Activated CD4-positive, alpha-beta T cell treated with anti-CD3 and anti-CD28 coated beads for 24 hours (primary cell): ENCODE measurements around the gene MIF4GD.
"Not testable (repeated sequence)": the region's sequence is repeated elsewhere in the genome, so short reads cannot be mapped to it uniquely, and the experiment has no call there.

ENCODE experiments used
- DNase-seq, 2 donors: peaks; one replicate each; pipeline ENCODE4 v3.0.0-alpha.2; 2020; ENCODE audit warnings: low read depth in 2 of 2

The MIF4GD gene

DNA sequence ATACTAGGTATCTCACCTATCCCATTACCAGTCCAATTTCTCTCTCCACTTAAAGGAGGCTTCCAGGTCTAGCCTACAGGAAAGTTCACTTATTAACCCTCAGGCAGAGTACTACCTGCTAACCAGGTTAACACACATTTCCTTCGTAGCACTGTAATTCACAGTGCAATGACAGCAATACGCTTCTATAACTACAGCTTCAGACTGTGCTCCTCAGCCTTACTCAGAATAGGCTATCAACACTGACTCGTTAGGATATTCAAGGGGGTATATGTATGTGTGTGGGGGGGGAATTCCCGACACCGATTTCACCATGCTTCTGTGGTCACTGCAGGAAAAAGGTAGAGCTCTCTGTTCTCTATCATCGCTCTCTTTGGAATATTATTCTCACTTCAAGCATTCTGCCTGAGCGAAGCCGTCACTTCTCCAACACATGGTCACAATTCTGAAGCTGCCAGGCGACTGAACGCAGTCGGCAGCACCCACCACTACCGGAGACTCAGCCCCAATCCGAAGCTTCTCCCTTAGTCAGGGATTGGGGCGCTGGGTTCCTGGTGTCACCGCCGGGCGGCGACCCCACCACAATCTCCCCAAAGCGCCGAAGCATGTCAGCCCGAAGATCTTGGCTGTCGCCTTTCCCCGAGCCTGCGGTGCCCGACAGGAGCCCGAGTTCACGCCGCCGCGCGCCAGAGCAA, 10.2 kb downstream of the MIF4GD start:
- no peak for DNase-seq

DNA sequence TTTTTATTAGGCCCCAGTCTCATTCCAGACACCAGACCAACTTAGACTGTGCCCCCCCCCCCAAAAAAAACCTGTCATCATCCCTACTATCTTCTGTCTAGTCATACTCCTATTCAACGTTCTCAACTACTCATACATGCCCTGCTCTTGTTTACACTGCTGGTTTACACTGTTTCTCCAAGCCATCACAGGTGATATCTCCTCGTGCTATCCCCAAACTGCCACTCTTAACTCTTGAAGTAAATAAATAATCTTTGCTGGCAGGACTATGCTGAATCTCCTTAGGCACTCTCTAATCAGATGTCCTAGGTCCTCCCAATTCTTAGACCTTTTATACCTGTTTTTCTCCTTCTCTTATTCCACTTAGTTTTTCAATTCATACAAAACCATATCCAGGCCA, 13.8 kb downstream of the MIF4GD start:
- not testable (repeated sequence) for DNase-seq

DNA sequence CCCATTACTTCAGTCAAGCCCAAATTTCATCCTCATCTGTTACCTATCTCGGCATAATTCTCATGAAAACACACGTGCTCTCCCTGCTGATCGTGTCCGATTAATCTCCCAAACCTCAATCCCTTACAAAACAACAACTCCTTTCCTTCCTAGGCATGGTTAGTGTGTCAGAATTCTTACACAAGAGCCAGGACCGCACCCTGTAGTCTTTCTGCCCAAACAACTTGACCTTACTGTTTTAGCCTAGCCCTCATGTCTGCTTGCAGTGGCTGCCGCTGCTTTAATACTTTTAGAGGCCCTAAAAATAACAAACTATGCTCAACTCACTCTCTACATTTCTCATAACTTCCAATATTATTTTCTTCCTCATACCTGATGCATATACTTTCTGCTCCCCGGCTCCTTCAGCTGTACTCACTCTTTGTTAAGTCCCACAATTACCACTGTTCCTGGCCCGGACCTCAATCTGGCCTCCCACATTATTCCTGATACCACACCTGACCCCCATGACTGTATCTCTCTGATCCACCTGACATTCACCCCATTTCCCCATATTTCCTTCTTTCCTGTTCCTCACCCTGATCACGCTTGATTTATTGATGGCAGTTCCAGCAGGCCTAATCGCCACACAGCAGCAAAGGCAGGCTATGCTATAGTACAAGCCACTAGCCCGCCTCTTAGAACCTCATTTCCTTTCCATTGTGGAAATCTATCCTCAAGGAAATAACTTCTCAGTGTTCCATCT, 14.9 kb downstream of the MIF4GD start:
- not testable (repeated sequence) for DNase-seq

DNA sequence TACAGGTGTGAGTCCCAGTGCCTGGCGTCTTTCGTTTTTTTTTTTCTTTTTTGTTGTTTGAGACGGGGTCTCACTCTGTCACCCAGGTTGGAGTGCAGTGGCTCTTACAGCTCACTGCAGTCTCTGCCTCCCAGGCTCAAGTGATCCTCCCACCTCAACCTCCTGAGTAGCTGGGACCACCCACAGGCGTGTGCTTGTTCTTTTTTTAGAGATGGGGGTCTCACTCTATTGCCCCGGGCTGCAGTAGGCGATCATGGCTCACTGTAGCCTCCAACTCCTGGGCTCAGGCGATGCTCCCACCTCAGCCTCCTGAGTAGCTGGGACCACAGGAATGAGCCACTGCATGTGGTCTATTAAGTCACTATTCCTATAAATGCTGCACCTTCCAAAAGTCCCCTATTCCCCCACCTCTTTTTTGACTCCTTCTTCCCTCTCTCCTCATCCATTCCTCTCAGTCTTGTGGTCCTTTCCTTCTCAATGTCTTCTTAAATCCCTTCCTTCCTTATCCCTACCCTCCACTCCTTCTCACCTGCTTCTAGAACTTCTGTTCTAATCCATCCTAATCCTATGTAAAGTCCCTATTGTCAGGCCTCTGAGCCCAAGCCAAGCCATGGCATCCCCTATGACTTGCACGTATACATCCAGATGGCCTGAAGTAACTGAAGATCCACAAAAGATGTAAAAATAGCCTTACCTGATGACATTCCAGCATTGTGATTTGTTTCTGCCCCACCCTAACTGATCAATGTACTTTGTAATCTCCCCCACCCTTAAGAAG, 18.8 kb downstream of the MIF4GD start:
- no peak for DNase-seq

GRCh38 chr17:75250009-75250471, 21.0 kb downstream of the MIF4GD start:
- peak; percentile 73 to 78 for DNase-seq

GRCh38 chr17:75249564-75249963, 21.5 kb downstream of the MIF4GD start:
- no peak for DNase-seq

- DNase-seq: no peak
These were observed 24.6 kb downstream of the MIF4GD start for GRCh38 chr17:75246404-75246803.

DNA sequence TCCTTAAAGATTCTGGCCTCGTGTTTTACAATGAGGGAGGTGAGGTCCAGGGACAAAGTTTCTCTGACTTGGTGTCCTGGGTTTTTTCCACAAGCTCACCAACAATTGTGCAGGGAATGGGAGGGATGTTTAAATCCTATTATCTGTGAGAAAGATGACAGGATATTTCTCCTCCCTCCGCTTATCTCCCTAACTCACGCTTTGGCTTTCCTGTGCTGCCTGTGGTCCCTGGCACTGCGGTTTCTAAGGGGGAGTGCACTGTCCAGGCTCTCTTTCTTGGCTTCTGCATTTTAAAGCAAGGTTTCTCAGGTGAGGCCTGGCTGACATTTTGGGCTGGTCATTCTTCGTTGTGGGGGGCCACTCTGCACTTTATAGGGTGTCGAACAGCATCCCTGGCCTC, 26.0 kb downstream of the MIF4GD start:
- no peak for DNase-seq

DNA sequence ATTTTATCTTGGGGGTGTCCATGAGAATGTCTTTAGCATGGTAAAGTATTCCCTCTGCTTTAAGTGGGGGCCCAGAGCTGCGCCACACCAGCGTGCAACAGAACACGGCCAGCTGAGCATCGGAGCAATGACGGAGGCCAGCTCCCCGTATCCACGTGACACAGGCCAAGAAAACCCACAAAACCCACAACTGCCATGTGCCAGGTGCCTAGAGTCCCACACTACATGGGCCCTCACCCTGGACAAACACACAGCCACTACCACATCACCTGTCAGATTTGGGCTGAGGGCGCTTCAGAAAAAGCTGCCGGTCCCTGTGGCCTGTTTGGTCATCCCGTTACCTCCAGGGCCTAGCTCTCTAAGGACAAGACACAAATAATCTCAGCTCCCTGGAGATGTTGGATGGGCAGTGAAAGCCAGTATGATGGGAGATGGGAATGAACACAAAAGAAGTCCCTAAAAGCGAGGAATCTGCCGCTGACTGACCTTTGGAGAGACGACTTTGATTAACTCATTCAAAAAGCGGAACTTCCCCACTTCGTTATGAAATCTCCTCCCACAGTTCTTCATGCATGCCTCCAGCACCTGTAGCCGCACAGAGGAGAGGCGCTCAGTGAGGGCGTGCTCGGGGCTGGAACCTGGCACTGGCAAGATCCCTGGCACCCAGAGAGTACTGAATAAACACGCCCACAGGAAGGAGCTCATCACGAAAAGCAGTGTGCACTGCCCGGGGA, 26.7 kb downstream of the MIF4GD start:
- no peak for DNase-seq

DNA sequence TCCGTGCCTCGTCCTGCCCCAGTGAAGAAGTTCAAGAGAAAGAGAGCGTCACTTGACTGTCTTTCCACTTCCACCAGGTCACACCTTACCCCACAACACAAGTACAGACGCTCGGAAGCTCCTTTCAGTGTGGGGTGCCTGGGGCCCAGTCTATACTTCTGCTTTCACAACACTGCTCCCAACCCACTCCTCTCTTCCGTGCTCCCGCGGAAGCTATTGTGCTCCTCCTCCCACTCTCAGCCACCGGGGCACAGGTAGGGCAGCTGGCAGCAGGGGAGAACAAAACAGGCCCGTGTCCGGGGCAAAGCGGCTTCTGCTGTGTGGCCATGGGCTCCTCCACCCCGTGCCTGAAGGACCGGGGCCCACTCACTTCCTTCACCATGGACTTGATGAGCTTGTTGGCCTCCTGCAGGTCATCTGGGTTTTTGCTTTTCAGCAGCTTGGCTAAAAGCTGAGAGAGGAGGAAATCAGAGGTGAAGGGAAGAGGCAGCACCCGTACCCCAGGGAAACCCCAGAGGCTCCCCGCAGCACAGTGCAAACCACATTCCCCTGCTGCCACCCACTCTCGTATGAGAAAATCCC, 28.5 kb downstream of the MIF4GD start:
- DNase-seq: no peak

DNA sequence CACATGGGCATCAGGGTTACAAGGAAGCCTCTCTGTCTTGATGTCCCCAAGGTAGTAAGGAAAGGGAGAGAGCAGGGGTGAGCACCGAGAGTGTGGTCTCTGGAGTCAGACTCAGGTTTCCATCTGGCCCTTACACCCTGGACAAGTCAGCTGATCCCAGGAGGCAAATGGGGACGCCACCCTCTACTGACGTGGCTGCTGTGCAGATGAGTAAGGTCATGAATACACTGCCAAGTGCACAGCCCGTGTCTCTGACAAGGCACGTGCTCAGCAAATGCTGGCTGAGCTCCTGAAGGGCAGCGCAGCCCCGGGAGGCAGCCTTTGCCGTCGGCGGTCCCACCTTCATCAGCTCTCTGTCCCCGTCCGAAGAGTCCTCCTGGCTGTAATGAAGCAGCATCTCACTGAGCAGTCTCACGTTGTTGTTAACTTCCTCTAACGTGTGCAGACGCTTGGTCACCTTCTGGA, 29.0 kb downstream of the MIF4GD start:
- no peak for DNase-seq

DNA sequence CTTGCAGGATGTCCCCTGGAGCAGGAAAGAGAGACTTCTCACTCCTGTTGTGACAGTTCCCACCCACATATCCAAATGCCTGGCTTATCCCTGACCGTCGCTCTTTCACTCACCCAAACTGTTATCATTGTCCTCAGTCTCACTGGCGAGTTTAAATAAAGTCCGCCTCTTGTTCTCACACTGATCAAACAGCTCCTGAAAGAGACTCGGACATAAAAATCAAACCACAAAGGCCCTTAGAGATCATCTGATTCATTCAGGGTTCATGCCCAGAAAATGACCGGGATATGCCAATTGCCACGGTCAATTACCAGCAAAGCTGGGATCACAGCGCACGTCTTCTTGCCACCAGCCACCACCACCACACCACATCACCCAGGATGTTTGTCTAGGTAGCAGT, 29.5 kb downstream of the MIF4GD start:
- DNase-seq: no peak

GRCh38 chr17:75241143-75241430, 29.9 kb downstream of the MIF4GD start:
- DNase-seq: no peak

GRCh38 chr17:75240394-75241142, 30.5 kb downstream of the MIF4GD start:
- DNase-seq: no peak

DNA sequence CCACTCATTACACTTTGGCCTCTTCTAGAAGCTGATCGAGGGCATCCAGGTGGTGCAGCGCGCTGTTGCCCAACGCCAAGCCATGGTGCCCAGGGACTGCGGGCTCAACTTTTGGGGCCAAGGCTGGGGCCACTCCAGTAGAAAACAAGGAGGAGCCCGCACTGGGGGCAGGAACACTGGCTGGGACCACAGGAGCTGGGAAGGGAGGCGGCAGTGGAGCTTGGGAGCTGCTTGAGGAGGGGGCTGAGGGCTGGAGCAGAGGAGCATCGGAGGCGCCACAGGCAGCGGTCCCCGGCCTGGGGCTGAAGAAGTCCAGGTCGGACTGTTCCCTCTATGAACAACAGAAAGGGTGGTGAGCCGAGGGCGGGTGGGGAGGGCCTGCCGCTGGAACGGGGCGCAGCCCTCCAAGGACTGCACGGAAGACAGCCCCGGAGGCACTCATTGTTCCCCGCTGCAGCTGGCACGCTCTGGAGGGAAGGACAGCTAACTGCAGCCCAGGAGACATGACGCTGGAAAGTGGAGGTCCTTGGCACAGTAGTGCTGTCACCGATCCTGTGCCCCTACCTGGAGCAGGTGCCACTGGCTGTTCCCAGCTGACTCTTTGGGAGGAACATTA, 31.1 kb downstream of the MIF4GD start:
- DNase-seq: no peak

DNA sequence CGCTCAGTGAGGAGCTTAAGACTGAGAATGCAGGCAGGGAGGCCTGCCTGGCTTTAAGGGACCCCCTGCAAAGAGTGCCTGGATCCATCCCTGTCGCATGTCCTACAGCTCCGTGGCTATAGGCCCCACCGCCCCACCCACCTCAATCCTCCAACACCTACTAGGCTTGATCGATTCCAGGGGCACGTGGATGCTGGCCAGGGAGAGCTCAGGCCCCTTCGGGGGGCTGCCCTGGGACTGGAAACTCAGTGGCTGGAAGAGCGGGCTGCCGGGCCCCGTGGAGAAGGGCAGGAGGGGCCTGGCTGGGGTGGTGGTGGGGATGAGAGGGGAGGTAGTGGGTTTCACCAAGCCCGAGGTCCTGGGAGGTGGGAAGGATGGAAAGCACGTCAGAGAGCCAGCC, 31.8 kb downstream of the MIF4GD start:
- DNase-seq: no peak

DNA sequence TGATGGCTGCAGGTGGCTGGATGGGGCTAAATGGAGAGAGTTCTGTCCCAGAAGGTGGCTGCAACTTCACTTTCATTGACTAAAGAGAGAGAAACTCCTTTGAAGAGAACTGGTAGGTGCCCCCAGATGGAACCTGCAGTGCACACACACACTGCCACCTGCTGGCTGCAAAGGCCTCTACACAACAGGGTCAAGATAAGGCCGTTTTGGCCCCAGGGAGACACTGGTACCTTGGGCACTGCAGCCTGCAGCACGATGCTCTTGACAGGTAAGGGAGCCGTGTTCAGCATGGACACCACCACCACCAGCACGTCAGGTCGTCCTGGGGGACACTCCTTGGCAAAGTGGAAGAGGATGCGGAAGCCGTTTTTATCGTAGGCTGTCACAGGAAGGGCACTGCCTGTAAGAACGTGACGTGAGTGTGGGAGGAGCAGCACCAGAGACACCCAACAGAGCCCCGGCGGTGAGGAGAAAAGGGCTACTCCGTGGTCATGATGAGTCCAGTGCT, 32.3 kb downstream of the MIF4GD start:
- DNase-seq: no peak

DNA sequence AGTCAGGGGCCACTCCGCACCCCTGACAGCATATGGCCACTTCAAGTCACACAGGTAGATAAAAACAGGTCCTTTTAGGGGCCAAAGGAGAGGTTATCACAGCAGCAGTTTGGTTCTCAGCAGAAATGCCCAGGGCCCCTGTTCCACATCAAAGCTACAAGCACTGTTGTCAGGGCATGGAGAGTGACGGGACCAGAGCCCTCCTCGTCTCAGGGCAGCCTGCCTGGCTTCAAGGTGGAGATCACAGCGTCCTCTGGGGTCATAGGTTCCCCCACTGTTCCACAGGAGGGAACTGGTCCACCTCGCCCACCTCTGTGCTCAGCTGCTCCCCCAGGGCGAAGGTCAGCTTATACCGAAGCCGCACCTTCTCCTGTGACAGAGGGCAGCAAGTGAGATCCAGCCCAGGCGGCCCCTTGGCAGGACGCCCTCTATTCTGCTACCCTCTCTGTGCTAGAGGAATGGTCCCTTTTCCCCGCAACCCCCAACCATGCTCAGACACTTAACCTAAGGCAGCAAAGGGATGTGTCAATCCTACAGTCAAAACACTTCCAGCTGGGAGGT, 32.9 kb downstream of the MIF4GD start:
- no peak for DNase-seq

- DNase-seq: no peak
These were observed 33.7 kb downstream of the MIF4GD start for GRCh38 chr17:75237100-75238014.
